Activated CD4-positive, CD25-positive, alpha-beta regulatory T cell (primary cell): ENCODE results near the gene ING4.

ENCODE experiments used
- DNase-seq, 4 experiments: peaks; one replicate each; lab custom pipeline; 2025; lab: John Stamatoyannopoulos, UW

ING4 gene

GRCh38 chr12:6635856-6636531 is 26.9 kb downstream of the ING4 start, which contains the start of gene LPAR5:
TSS of gene LPAR5 (minus strand) at chr12:6635959. CDS start at chr12:6621248, 14,711 bp downstream.
- DNase-seq = peak in 1 of 4 experiments; percentile 34

- DNase-seq = no peak
Observed at GRCh38 chr12:6635375-6635855, 27.5 kb downstream of the ING4 start.

- peak in 2 of 4 experiments; percentile 26 to 28 for DNase-seq
Observed at GRCh38 chr12:6632026-6632983, 30.6 kb downstream of the ING4 start.

GRCh38 chr12:6631549-6631961 is 31.4 kb downstream of the ING4 start:
- DNase-seq = no peak

- no peak for DNase-seq
Observed at GRCh38 chr12:6630736-6631135, 32.2 kb downstream of the ING4 start.

GRCh38 chr12:6627616-6628015 is 35.3 kb downstream of the ING4 start:
- DNase-seq = peak in 1 of 4 experiments; percentile 17

- DNase-seq = no peak
Observed at GRCh38 chr12:6626654-6627283, 36.1 kb downstream of the ING4 start.

GRCh38 chr12:6620885-6621274 is 42.0 kb downstream of the ING4 start:
- DNase-seq = no peak

GRCh38 chr12:6620137-6620884 is 42.6 kb downstream of the ING4 start:
- DNase-seq = no peak

GRCh38 chr12:6618483-6619225 is 44.3 kb downstream of the ING4 start:
- no peak for DNase-seq

GRCh38 chr12:6615802-6616201 is 47.1 kb downstream of the ING4 start:
- DNase-seq = no peak

- no peak for DNase-seq
Observed at GRCh38 chr12:6614513-6615172, 48.3 kb downstream of the ING4 start.

- peak in 1 of 4 experiments; percentile 17 for DNase-seq
Observed at GRCh38 chr12:6613776-6614512, 49.0 kb downstream of the ING4 start.

GRCh38 chr12:6613015-6613775 is 49.7 kb downstream of the ING4 start:
- DNase-seq = no peak

GRCh38 chr12:6612652-6613014 is 50.3 kb downstream of the ING4 start:
- DNase-seq = no peak

- peak in 1 of 4 experiments; percentile 25 for DNase-seq
Observed at GRCh38 chr12:6612247-6612646, 50.7 kb downstream of the ING4 start.

GRCh38 chr12:6608592-6609281 is 54.2 kb downstream of the ING4 start:
- DNase-seq = no peak
